PFSK-1 (cell line): ENCODE results near the gene RPS19BP1.

Source experiments
- FOXP2 ChIP-seq: optimal IDR thresholded peaks from 2 replicates; pipeline ENCODE3; 2011; ENCODE audit warnings: borderline replicate concordance, control low read depth, inconsistent platforms; ENCODE audit not compliant: insufficient read depth; ENCODE audit errors: extremely low read length, extremely low read depth
- POLR2AphosphoS5 ChIP-seq: IDR thresholded peaks from 2 replicates; pipeline ENCODE4 v1.6.1; 2012; ENCODE audit warnings: low read depth, mild to moderate bottlenecking, control low read depth, low read length, moderate library complexity
- TF ChIP-seq, protein P1 (sequence below), 2 experiments: IDR thresholded peaks; 2 replicates each; pipeline versions ENCODE4 v1.6.1 to v1.8.0; 2011 to 2012; ENCODE audit warnings: low read depth in 2 of 2, low read length in 2 of 2, control low read depth in 1 of 2, inconsistent platforms in 1 of 2, mild to moderate bottlenecking in 1 of 2, moderate library complexity in 1 of 2; ENCODE audit not compliant: insufficient read depth in 1 of 2

DNA sequence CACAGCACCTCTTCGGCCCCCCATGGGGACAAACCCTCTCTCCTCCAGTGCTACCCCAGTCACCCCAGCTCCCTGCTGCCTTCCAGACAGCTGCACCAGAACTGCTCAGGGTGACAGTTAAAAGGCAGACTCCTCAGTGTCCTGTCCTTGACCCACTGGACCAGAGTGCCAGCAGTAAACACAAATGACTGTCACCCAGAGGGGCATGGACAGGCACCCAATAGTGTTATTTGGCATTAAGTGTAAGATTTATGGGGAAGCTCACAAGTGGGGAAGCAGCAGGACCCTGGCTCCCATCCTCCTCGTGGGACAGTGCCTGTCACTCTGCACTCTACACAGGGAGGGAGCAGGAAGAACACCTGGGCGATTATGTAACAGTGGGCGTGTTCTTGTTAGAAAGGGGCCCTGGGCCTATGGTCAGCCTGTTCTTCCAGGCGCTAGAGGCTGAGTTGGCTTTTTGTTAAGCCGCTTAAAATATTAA, 5.0 kb downstream of the RPS19BP1 start:
- TF ChIP-seq, protein P1, sequence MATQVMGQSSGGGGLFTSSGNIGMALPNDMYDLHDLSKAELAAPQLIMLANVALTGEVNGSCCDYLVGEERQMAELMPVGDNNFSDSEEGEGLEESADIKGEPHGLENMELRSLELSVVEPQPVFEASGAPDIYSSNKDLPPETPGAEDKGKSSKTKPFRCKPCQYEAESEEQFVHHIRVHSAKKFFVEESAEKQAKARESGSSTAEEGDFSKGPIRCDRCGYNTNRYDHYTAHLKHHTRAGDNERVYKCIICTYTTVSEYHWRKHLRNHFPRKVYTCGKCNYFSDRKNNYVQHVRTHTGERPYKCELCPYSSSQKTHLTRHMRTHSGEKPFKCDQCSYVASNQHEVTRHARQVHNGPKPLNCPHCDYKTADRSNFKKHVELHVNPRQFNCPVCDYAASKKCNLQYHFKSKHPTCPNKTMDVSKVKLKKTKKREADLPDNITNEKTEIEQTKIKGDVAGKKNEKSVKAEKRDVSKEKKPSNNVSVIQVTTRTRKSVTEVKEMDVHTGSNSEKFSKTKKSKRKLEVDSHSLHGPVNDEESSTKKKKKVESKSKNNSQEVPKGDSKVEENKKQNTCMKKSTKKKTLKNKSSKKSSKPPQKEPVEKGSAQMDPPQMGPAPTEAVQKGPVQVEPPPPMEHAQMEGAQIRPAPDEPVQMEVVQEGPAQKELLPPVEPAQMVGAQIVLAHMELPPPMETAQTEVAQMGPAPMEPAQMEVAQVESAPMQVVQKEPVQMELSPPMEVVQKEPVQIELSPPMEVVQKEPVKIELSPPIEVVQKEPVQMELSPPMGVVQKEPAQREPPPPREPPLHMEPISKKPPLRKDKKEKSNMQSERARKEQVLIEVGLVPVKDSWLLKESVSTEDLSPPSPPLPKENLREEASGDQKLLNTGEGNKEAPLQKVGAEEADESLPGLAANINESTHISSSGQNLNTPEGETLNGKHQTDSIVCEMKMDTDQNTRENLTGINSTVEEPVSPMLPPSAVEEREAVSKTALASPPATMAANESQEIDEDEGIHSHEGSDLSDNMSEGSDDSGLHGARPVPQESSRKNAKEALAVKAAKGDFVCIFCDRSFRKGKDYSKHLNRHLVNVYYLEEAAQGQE (IDR thresholded peaks at IDR 0.05; ENCODE audit: insufficient read depth in 1 of 2, low read depth in 2 of 2, low read length in 2 of 2), result no peak
- no peak for TF ChIP-seq POLR2AphosphoS5
- no peak for TF ChIP-seq FOXP2
